ENCODE data around the gene ZNF543.

DNA sequence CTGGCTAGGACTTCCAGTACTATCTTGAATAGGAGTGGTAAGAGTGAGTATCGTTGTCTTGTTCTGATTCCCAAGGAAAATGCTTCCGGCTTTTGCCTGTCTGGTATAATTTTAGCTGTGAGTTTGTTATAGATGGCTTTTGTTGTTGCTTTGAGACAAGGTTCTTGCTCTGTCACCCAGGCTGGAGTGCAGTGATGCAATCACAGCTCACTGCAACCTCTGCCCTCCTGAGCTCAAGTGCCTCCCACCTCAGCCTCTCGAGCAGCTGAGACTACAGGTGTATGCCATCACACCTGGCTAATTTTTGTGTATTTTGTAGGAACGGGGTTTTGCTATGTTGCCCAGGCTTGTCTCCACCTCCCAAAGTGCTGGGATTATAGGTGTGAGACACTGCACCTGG is 6.1 kb upstream of the ZNF543 start:
- TF ChIP-seq, protein P1, sequence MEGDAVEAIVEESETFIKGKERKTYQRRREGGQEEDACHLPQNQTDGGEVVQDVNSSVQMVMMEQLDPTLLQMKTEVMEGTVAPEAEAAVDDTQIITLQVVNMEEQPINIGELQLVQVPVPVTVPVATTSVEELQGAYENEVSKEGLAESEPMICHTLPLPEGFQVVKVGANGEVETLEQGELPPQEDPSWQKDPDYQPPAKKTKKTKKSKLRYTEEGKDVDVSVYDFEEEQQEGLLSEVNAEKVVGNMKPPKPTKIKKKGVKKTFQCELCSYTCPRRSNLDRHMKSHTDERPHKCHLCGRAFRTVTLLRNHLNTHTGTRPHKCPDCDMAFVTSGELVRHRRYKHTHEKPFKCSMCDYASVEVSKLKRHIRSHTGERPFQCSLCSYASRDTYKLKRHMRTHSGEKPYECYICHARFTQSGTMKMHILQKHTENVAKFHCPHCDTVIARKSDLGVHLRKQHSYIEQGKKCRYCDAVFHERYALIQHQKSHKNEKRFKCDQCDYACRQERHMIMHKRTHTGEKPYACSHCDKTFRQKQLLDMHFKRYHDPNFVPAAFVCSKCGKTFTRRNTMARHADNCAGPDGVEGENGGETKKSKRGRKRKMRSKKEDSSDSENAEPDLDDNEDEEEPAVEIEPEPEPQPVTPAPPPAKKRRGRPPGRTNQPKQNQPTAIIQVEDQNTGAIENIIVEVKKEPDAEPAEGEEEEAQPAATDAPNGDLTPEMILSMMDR (IDR thresholded peaks at IDR 0.05; ENCODE audit: low read depth, low read length): no peak
- no peak for TF ChIP-seq EZH2phosphoT487 (IDR thresholded peaks at IDR 0.05; ENCODE audit: low read depth)

Measured in OCI-LY3 (cell line).